GM18508 (cell line): Measurements from ENCODE around the gene ADAM12.

Experiments
- ATAC-seq: cut with Tn5 transposase; IDR thresholded peaks from one replicate; pipeline ENCODE4 v1.9.1; 2021; ENCODE audit warnings: moderate number of reproducible peaks; ENCODE audit not compliant: insufficient read depth, unreplicated experiment

The ADAM12 gene

GRCh38 chr10:126221874-126222273 lies 166.4 kb downstream of the ADAM12 start:
- no peak for ATAC-seq

GRCh38 chr10:126218778-126219649 lies 169.3 kb downstream of the ADAM12 start:
- no peak for ATAC-seq

- ATAC-seq, result no peak
Observed at GRCh38 chr10:126218174-126218573, 170.1 kb downstream of the ADAM12 start.

GRCh38 chr10:126216632-126216961 lies 171.7 kb downstream of the ADAM12 start:
- no peak for ATAC-seq

- ATAC-seq, result no peak
Observed at GRCh38 chr10:126215746-126216631, 172.3 kb downstream of the ADAM12 start.

GRCh38 chr10:126214679-126215078 lies 173.6 kb downstream of the ADAM12 start:
- no peak for ATAC-seq

- ATAC-seq, result no peak
Observed at GRCh38 chr10:126214021-126214420, 174.3 kb downstream of the ADAM12 start.

- ATAC-seq, result no peak
Observed at GRCh38 chr10:126212738-126213137, 175.5 kb downstream of the ADAM12 start.

GRCh38 chr10:126210051-126210651 lies 178.1 kb downstream of the ADAM12 start:
- ATAC-seq, result no peak

- ATAC-seq, result no peak
Observed at GRCh38 chr10:126209451-126209850, 178.8 kb downstream of the ADAM12 start.

- ATAC-seq, result no peak
Observed at GRCh38 chr10:126208726-126209302, 179.5 kb downstream of the ADAM12 start.

- ATAC-seq, result no peak
Observed at GRCh38 chr10:126207851-126208250, 180.4 kb downstream of the ADAM12 start.

- ATAC-seq, result no peak
Observed at GRCh38 chr10:126207313-126207771, 180.9 kb downstream of the ADAM12 start.

GRCh38 chr10:126205486-126206205 lies 182.6 kb downstream of the ADAM12 start:
- no peak for ATAC-seq

- no peak for ATAC-seq
Observed at GRCh38 chr10:126204320-126204719, 184.0 kb downstream of the ADAM12 start.

- ATAC-seq, result no peak
Observed at GRCh38 chr10:126203746-126204145, 184.5 kb downstream of the ADAM12 start.

- ATAC-seq, result no peak
Observed at GRCh38 chr10:126201603-126202002, 186.7 kb downstream of the ADAM12 start.

- ATAC-seq, result no peak
Observed at GRCh38 chr10:126199221-126199998, 188.9 kb downstream of the ADAM12 start.

GRCh38 chr10:126198681-126199080 lies 189.6 kb downstream of the ADAM12 start:
- ATAC-seq, result no peak
